ENCODE data around the gene TRAF3.
"Not testable (repeated sequence)": the region's sequence is repeated elsewhere in the genome, so short reads cannot be mapped to it uniquely, and the experiment has no call there.

The TRAF3 gene

DNA sequence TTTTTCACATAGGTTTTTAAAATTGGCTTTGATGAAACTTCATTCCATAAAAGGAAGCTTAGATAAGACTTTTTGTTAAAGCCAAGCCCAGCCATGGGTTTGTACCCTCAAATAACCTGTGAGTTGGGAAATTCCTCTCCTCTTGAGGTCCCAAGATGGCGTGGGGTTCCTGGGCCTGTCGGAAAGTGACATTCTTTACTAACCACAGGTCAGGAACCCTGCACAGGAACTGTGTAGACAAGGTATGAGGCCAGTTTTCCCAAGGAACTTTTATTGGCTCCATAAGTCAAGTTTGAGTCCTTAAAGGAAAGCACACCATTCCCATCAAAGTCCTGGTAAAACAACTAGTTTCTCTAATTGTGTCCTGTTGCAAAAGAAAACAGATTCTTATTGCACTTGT lies 80.2 kb downstream of the TRAF3 start:
- in situ Hi-C loops (cut with MboI; ENCODE audit: low sequenced_read_pairs), result no loop called here

DNA sequence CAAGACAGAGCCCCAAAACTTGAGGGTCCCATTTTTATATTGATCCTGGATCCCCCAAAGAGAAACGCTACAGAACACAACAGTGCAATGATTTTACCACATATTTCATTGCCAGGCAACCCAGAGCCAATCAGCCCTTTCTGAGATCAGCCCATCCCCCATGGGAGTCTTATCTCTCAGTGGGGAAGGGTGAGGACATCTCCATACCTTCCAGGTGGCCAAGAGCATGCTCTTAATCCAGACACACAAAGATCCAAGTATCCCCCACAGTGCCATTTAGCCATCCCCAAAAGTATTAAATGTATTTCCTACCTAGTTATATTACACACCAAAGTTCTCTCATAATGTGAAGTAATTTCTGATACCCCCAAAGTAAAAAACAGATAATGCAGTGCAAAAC lies 82.7 kb downstream of the TRAF3 start:
- in situ Hi-C loops (cut with MboI; ENCODE audit: low sequenced_read_pairs), result no loop called here

DNA sequence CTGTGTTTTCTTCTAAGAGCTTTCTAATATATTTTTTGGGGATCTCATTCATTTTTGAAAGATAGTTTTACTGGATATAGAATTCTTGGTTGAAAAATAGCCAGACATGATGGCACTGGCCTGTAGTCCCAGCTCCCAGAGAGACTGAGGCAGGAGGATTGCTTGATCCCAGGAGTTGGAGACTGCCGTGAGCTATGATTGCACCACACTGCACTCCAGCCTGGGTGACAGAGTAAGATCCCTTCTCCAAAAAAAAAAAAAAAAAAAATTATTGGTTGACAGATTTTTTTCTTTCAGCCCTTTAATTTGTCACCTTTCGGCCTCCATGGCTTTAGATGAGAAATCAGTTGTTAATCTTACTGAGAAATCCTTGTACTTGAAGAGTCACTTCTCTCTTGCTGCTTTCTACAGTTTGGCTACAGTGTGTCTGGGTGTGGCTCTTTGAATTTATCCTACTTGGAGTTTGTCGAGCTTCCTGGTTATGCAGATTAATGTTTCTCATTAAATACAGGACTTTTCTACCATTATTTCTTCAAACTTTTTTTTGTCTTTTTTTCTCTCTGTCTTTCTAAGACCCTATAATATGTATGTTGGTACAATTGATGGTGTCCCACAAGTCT lies 85.0 kb downstream of the TRAF3 start:
- in situ Hi-C loops (cut with MboI; ENCODE audit: low sequenced_read_pairs), result no loop called here

DNA sequence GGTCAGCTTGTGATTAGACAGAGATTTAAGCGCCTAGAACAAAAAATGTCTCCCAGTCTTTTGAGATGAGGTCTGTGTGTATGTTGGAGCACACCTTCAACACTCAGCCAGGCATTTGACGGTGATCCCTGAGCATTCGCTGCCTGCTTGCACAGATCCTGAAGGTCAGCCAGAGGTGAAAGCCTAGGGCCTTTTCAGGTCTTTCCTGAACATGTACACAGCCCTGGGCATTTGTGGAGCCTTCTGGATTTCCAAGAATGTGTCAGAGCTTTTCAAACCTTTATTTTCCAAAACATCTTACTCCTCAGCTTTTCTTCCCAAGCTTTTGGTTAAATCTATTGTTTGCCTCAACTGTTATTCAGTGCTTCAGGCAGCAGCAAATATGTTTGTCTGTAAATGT lies 86.1 kb downstream of the TRAF3 start:
- in situ Hi-C loops (cut with MboI; ENCODE audit: low sequenced_read_pairs), result no loop called here

DNA sequence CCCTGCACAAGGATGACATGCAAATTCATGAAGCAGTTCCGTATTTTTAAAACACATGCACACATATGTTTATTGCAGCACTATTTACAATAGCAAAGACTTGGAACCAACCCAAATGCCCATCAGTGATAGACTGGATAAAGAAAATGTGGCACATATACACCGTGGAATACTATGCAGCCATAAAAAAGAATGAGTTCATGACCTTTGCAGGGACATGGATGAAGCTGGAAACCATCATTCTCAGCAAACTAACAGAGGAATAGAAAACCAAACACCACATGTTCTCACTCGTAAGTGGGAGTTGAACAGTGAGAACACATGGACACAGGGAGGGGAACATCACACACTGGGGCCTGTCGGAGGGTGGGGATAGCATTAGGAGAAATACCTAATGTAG lies 88.7 kb downstream of the TRAF3 start:
- in situ Hi-C loops (cut with MboI; ENCODE audit: low sequenced_read_pairs), result not testable (repeated sequence)

DNA sequence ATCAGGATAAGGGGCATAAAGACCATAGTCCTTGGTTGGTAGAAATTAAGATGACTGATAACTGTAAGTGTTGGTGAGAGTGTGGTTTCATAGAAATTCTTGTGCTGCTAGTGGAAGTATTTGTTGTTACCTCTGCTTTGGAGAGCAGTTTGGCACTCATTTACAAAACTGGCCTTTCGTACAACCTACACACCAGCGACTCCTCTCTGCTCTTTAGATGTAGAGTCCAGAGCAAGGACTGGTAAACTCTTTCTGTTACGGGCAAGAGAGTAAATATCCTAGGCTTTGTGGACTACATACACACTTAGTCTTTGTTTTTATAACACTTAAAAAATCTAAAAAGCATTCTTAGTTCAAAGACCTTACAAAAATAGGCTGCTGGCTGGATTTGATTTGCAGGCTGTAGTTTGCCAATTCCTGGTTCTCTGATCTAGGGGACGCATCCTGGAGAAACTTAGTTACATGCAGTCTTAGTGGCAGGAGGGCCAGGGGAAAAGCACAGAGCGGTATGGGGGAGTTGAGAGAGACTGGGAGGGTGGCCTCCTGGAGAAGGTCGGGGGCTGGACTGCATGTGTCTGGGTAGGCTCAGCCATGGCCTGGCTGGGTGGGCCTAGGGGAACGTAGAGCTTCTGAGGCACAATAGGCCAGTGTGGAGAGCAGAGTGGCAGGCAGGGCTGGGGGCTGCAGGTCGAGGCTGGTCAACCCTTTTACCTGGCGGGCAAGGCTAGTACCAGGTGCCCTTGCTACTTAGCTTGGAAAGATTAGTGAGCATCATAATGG lies 89.9 kb downstream of the TRAF3 start:
- in situ Hi-C loops (cut with MboI; ENCODE audit: low sequenced_read_pairs), result no loop called here

DNA sequence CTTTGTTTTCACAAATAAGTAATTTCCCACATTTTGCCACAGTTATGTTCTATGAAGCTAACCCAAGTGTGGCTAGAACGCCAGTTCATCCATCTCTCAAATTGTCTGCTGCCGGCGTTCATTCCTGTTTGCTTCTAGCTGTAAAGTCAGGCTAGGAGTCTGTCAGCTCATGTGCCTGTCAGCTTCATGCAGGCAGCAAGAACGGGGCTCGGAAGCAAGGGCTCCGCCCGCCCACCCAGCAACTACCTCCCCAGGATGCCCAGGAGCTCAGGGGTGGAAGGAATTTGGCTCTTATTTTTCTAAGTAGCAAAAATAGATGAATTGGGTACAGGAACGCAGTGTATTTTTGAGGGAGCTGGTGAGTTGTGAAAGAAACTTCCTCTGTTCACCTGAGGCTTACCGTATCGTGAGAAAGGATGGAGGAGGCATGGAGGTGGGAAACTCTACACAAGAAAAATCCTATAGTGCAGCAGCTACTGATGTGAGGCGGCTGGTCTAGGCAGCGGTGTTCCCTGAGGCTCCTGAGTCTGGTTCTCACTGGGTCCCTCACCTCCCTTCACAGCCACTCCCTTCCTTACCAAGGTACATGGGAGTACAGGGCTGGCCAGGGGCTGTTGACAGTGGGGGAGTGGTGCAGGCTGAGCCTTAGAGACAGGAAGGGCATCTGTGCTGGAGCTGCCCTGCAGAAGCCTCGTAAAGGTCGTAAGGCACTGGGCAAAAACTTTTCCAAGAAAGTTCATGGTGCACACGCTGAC lies 90.8 kb downstream of the TRAF3 start:
- in situ Hi-C loops (cut with MboI; ENCODE audit: low sequenced_read_pairs), result no loop called here

DNA sequence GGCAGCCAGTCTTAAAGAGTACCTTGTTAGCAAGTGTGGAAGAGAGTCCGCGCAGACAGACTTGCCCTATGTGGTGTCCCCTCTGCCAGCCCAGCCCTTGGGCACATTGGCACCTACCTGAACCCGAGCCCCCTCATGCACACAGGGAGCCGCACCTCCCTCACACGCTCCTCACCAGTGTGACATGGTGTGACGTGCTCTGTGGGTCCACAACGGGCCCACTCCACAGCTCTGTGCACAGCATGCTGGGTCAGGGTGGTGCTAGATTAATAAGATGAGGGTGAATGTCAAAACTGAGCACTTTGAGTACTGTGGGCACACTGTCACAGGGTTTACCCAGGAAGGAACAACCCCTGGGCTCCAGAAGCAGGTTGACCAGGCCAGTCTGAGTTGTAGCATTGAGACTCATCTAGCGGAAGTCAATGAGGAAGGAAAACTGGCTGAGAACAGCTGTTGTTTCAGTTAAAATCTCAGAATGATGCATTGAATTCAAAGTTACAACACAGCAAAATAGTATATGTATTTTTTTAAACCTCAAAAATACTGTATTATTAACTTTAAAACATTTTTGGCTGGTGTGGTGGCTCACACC lies 91.8 kb downstream of the TRAF3 start:
- in situ Hi-C loops (cut with MboI; ENCODE audit: low sequenced_read_pairs), result no loop called here

DNA sequence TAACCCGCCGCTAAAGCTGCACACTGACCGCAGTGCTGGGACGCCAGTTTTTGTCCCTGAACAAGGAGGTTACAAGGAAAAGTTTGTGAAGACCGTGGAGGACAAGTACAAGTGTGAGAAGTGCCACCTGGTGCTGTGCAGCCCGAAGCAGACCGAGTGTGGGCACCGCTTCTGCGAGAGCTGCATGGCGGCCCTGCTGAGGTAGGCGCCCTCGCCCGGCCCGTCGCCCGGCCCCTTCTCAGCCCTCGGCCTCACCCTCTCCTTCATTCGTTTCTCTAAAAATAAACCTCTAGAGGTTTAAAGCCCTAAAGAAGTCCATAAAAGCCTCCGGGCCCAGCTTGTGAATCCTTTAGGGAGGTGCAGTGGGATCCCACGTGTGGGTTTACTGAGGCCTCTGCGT lies 93.0 kb downstream of the TRAF3 start:
- in situ Hi-C loops (cut with MboI; ENCODE audit: low sequenced_read_pairs), result no loop called here

DNA sequence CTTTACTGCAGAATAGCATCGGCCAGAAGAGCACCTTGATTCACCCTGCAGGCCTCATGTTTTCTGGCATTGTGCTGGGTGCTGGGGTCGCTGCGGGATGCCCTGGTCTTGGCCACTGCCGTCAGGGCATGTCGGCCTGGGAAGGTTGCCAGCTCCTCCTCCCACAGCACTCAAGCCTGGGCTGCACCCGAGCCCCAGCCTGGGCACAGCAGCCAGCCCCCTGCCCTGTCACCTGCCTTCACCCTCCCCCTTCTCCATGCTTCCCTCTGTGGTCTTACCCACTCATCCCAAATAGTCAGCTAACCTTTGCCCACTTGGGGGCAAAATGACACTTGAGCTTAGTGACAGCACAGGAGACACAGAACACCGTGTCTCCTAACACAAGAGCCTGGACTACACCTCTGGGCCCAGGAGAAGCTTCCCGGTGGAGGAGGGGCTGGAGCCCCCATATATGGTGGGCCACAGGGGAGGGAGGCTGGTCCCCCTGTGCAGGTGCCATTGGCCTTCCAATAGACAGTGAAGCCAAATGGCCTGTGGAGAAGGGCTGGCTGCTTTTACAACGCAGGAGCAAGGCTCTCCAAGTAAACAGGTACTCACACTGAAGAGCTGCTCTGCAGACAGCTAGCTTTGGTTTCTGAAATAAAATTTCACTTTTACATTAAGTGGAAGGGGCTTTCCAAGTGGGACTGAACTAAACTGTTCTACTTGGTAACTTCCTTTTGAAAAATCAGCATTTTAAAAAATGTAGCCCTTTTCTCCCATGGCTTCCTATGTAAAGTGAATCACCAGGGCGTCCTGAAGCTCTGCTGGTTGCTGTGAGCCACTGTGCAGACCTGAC lies 94.0 kb downstream of the TRAF3 start:
- in situ Hi-C loops (cut with MboI; ENCODE audit: low sequenced_read_pairs), result no loop called here

DNA sequence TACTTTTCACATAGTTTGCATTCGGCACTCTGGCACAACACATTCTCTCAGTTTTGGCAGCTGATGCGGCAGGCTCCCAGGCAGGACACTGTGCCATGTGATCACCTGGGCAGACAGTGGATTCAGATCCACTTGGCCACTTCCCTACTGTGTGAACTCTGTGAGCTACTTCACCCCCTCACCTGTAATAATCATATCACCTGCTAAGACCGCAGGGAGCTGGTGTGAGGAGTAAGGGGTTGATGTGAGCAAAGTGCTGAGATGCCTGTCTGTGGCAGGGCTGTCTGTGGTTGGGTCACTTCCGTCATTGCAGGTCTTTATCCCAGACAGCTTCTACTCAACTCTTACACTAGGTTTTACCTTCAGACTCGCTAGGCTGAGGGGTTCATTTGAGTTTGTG lies 94.8 kb downstream of the TRAF3 start:
- in situ Hi-C loops (cut with MboI; ENCODE audit: low sequenced_read_pairs), result no loop called here

DNA sequence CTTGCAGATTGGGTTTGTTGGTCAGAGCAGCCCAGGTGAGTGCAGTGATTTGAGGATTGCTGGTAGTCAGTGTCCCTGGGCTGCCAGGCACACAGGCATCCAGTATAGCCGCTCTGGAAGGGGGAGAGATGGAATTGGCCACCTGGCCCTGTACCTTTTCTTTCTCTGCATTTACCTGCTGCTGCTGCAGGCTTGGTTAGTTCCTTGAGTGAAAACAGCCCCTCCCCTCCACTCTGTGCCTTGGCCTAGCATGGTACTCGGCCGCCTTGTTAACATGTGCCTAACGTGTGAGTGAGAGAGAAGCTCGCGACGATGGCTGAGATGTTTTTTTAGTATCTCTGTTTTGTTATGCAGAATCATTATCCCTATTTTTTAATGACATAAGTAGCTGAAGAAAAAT lies 95.9 kb downstream of the TRAF3 start:
- in situ Hi-C loops (cut with MboI; ENCODE audit: low sequenced_read_pairs), result no loop called here

DNA sequence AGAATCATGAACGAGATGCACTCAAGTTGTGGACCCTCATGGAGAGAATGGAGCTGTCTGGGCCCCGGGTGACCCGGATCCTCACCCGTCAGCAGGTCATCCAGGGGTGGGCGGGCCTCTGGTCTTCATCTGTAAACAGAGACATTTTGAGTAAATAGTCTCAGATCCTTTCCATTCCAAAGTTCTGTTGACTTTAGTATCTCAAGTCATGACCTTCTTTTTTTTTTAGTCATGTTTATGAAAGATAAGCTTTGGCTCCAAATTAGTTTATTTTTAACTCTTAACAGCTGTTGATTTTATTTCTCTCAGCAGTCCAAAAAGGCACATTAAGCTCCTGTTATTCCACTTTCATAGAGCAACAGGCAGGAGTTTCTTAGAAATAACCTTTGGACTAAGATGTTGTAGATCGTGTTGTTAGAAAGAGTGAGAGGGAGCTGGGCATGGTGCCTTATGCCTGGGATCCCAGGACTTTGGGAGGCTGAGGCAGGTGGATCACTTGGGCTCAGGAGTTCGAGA lies 96.4 kb downstream of the TRAF3 start:
- in situ Hi-C loops (cut with MboI; ENCODE audit: low sequenced_read_pairs), result no loop called here

DNA sequence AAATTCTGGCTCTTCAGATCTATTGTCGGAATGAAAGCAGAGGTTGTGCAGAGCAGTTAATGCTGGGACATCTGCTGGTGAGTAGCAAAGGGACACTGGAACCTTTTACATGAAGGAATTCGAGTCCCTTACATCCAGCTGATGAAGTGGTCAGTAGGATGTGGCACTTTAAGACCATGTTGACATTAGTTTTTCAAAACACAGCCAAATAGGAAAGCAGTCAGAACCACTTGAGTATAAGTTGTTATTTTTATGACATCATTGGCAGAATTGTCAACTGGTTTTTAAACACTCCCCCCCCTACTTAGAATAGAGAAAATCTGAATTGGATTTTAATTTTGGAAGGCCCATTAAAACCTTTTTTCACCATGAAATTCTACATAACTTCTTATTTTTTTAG lies 98.4 kb downstream of the TRAF3 start:
- in situ Hi-C loops (cut with MboI; ENCODE audit: low sequenced_read_pairs), result no loop called here

DNA sequence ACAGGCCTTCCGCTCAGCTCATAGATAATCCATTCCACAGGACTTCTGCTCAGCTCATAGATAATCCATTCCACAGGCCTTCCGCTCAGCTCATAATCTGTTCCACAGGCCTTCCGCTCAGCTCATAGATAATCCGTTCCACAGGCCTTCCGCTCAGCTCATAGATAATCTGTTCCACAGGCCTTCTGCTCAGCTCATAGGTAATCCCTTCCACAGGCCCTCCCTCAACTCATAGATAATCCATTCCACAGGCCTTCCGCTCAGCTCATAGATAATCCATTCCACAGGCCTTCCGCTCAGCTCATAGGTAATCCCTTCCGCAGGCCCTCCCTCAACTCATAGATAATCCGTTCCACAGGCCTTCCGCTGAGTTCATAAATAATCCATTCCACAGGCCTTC lies 100.3 kb downstream of the TRAF3 start:
- in situ Hi-C loops (cut with MboI; ENCODE audit: low sequenced_read_pairs), result not testable (repeated sequence)

DNA sequence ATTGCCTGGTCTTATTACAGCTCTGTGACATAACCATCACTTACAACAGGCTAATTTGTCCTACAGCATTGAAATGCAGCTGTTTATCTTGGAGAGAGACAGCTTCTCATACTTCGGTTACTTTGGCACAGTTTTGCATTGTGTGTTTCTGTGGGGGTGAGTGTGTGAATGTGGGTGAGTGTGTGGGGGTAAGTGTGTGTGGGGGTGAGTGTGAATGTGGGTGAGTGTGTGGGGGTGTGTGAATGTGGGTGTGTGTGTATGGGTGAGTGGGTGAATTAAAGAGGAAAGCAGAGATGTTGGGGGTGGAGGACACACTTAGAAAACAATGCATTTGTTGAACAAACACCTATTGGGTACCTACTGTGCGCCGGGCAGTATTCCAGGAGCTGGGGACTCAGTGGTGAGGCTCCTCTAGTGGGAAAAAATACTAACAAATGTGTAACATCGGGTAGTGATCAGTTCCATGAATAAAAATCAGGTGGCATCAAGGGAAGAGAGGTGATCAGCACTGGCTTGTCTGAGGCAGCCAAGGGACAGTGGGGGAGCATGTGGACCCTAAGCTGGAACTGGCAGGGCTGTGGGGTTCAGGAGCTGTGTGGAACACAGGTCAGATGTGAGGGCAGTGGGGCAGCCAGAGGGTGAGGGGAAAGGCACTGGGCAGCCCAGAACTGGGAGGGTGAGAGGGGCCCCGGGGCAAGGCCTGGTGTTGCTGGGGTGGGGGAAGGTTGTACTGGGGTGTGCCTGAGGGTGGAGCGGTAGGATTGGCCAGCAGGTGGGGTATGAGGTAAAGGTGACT lies 101.1 kb downstream of the TRAF3 start:
- in situ Hi-C loops (cut with MboI; ENCODE audit: low sequenced_read_pairs), result no loop called here

DNA sequence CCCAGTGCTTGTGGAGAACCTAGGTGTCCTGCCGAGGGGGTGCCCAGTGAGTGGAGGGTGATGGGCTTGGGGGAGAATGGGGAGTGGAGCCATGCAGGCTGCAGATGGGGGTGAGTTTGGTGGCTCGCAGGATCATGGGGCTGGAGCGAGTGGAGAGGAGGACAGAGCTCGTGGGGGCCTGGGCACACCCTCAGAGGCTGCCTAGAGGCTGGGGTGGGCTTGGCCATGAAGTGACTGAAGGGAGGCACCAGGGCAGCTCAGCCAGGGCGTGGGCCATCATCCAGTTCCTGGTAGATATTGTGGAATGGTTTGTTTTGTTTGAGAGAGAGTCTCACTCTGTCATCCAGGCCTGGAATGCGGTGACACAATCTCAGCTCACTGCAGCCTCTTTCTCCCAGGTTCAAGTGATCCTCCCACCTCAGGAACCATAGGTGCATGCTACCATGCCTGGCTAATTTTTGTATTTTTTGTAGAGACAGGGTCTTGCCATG lies 101.8 kb downstream of the TRAF3 start:
- in situ Hi-C loops (cut with MboI; ENCODE audit: low sequenced_read_pairs), result no loop called here

DNA sequence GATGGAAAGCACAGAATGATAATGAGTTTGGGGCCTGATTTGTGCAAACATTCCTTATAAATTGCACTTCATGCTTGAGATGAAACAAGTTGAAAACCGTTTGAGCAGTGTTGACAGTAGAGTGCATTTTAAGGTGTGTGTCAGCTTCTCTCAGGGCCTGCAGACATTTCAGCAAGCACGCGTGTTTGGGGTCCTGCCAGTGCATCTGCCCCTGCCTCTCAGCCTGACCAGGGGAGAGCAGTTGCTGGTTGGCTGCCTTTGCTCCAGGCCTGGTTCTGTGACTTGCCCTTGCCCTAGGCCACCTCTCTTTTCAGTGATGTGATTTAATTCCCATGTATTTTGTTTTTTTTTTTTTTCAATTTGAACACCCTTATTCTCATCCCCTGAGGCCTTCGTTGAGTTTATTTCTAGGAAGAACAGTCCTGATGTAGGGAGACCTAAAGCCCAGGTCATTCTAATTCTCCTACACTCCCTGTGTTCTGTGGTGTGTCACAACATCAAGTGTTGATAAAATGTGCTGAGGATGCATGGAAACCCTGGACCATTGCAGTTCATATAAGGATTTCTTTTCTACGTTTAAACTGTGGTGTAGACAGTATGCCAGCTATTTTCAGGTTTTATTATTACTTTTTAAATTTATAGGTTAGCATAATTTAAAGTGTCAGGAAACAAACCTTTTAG lies 105.1 kb downstream of the TRAF3 start:
- in situ Hi-C loops (cut with MboI; ENCODE audit: low sequenced_read_pairs), result no loop called here

DNA sequence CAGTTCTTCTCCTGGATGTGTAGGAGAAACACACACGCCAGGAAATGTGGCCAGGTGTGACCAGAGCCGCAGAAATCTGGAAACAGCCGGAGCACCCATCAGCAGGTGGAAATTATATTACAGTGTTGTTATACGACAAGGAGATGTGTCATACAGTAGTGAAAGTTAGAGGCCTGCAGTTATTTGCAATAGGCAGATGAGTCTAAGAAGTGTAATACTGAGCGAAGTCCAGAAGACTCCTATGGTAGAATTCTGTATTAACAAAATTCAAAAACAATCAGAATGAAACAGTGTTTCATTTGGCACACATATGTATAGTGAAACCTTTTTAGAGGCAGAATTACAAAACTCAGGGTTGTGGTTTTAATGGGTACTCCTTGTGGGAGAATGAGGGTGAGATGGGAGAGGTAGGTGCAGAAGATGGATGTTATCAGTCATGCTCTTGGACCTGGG lies 105.9 kb downstream of the TRAF3 start:
- in situ Hi-C loops (cut with MboI; ENCODE audit: low sequenced_read_pairs), result no loop called here

Measured in hTERT RPE-1 (cell line).